ENCODE measurements around the gene NUDT4.

DNA sequence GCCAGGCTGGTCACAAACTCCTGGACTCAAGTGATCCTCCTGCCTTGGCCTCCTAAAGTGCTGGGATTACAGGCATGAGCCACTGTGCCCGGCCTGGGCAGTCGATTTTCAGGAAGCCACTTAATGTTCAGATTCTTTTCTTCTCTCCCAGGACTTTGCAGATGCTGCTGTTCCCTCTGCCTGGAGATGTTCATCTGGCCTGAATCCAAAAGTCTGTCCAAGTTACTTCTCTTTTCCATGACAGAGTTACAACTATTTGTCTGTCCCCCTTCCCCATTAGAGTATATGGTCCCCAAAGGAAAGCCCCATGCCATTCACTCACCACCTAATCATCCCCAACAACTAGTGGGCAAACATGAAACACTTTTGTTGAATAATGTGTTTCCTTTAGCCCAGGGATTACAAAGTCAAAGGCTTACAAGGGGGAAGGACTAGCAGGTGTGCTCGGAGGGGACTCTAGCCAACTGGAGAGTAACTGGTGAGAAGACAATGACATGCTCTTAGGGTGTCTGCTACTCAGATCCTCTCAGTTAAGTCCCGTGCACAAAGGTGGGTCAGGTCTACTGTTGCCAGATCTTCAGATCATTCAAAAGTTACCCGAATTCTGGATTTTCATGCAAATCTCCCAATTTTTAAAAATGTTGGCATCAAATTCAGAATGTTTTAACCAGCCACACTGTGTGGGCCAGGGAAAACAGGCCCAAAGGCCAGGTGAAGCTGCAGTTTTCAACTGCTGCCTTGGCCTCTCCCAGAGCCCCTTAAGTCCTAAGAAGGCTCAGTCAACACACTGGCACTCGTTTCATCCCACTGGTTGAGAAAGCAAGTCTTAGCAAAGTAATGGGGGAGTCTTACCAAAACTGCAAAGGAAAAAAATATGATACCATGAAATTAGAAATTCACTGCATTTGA, 29.6 kb downstream of the NUDT4 start:
- TF ChIP-seq POLR2A (IDR thresholded peaks at IDR 0.05; ENCODE audit: low read depth, low read length): peak; percentile 33
- no peak for TF ChIP-seq PAX5 (IDR thresholded peaks at IDR 0.05; ENCODE audit: insufficient read depth, low read length, severe bottlenecking)
- peak; percentile 69 for TF ChIP-seq POLR2AphosphoS5 (IDR thresholded peaks at IDR 0.05; ENCODE audit: low read depth, low read length)
- TF ChIP-seq TAF1 (IDR thresholded peaks at IDR 0.05; ENCODE audit: low read depth, low read length): no peak
- no peak for TF ChIP-seq POU2F2 (IDR thresholded peaks at IDR 0.05; ENCODE audit: low read depth, low read length)
- no peak for TF ChIP-seq SPI1 (IDR thresholded peaks at IDR 0.05; ENCODE audit: low read depth, low read length)

Data from GM12891 (cell line).